GM21576 (cell line): ENCODE results near the gene TMEM198.
A peak's percentile ranks its signal among the peaks of the same experiment; 100 is the strongest.

ENCODE experiments used
- ATAC-seq: cut with Tn5 transposase; IDR thresholded peaks from one replicate; pipeline ENCODE4 v1.9.1; 2021; ENCODE audit warnings: mild to moderate bottlenecking, moderate library complexity; ENCODE audit not compliant: unreplicated experiment

The TMEM198 gene

GRCh38 chr2:219542931-219543595, 765 bp upstream of the TMEM198 start:
- peak; percentile 26 for ATAC-seq

- ATAC-seq, result no peak
These were observed 739 bp downstream of the TMEM198 start for GRCh38 chr2:219544567-219544966.

GRCh38 chr2:219545295-219545942, 1.6 kb downstream of the TMEM198 start:
- ATAC-seq, result no peak

GRCh38 chr2:219545943-219546352, 2.1 kb downstream of the TMEM198 start:
- no peak for ATAC-seq

- ATAC-seq, result no peak
These were observed 3.8 kb downstream of the TMEM198 start for GRCh38 chr2:219547621-219548020.

GRCh38 chr2:219548990-219549389, 5.2 kb downstream of the TMEM198 start:
- no peak for ATAC-seq

- ATAC-seq, result no peak
These were observed 5.8 kb downstream of the TMEM198 start for GRCh38 chr2:219549619-219550018.

- ATAC-seq, result peak; percentile 15
These were observed 7.9 kb downstream of the TMEM198 start for GRCh38 chr2:219551441-219552381.

GRCh38 chr2:219552382-219553167, 8.7 kb downstream of the TMEM198 start:
- ATAC-seq, result peak; percentile 90

- no peak for ATAC-seq
These were observed 9.3 kb downstream of the TMEM198 start for GRCh38 chr2:219553168-219553417.

GRCh38 chr2:219553463-219553963, 9.7 kb downstream of the TMEM198 start:
- no peak for ATAC-seq

GRCh38 chr2:219554350-219554749, 10.5 kb downstream of the TMEM198 start:
- no peak for ATAC-seq

- no peak for ATAC-seq
These were observed 12.1 kb downstream of the TMEM198 start for GRCh38 chr2:219555956-219556355.

- ATAC-seq, result no peak
These were observed 12.6 kb downstream of the TMEM198 start for GRCh38 chr2:219556413-219556812.

GRCh38 chr2:219557320-219557719, 13.5 kb downstream of the TMEM198 start:
- ATAC-seq, result no peak

- ATAC-seq, result no peak
These were observed 14.3 kb downstream of the TMEM198 start for GRCh38 chr2:219557791-219558785.

- ATAC-seq, result no peak
These were observed 15.5 kb downstream of the TMEM198 start for GRCh38 chr2:219559156-219559915.

- no peak for ATAC-seq
These were observed 16.4 kb downstream of the TMEM198 start for GRCh38 chr2:219560037-219560892.
